ENCODE results near the gene DOCK10.

GRCh38 chr2:224968051-224968450 is 74.2 kb downstream of the DOCK10 start:
- TF ChIP-seq CTCF (IDR thresholded peaks at IDR 0.05) (no peak), POLR2A (IDR thresholded peaks at IDR 0.05) (no peak), EP300 (IDR thresholded peaks at IDR 0.05) (no peak), POLR2AphosphoS5 (IDR thresholded peaks at IDR 0.05) (no peak)

Measured in suprapubic skin (tissue), 4 donors.